Measurements from ENCODE around the gene CNRIP1. TPM values are rescaled to one million over a fixed set of nuclear protein-coding genes. Genes with fewer than 3 reads are reported as not detected.
A peak's percentile ranks its signal among the peaks of the same experiment; 100 is the strongest.
"Not testable (repeated sequence)": the region's sequence is repeated elsewhere in the genome, so short reads cannot be mapped to it uniquely, and the experiment has no call there.

Gene CNRIP1
- total RNA-seq, 2 donors from 2014 or later: not detected

DNA sequence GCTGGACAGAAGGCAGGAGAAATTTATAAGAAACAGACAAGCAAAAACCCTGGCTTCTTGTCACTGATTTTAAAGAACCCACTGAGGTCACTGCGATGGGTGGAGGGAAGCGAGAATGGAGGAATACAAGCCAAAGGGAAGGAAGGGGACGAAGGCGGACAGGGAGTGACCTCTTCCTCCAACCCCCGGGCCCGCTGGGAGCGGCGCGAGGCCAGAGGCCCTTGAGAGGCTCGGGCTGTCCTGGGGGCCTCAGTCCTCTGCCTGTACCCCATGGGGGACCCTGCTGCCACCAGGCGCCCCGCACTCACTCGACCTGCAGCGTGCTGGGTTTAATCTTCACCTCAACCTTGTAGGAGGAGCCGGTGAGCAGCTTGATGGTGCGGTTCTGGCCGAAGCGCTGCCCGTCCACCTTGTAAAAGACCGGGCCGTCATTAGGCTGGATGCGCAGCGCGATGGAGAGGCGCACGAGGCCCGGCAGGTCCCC, 793 bp downstream of the CNRIP1 start:
- ATAC-seq (replicated peaks): no peak
- Mint-ChIP-seq H3K27me3 (peaks cover 33% of the 10 kb centered on the region), H3K4me3 (peak overlapping the region; percentile 67), H3K27ac (no peak overlapping the region), H3K36me3 (ENCODE audit: low read depth) (no peaks in the 10 kb centered on the region), H3K9me3 (no peaks in the 10 kb centered on the region), H3K4me1 (no peaks in the 10 kb centered on the region)

- no peak overlapping the region for H3K27ac Mint-ChIP-seq
- H3K36me3 Mint-ChIP-seq (ENCODE audit: low read depth): no peaks in the 10 kb centered on the region
- peak overlapping the region; percentile 67 for H3K4me3 Mint-ChIP-seq
- H3K4me1 Mint-ChIP-seq: no peaks in the 10 kb centered on the region
- ATAC-seq (replicated peaks): no peak
- H3K27me3 Mint-ChIP-seq: peaks cover 39% of the 10 kb centered on the region
- no peaks in the 10 kb centered on the region for H3K9me3 Mint-ChIP-seq
Measured at GRCh38 chr2:68317971-68318913, 1.5 kb downstream of the CNRIP1 start.

GRCh38 chr2:68316111-68316510, 3.6 kb downstream of the CNRIP1 start:
- H3K27me3 Mint-ChIP-seq: peaks cover 38% of the 10 kb centered on the region
- H3K36me3 Mint-ChIP-seq (ENCODE audit: low read depth): no peaks in the 10 kb centered on the region
- ATAC-seq (replicated peaks): no peak

DNA sequence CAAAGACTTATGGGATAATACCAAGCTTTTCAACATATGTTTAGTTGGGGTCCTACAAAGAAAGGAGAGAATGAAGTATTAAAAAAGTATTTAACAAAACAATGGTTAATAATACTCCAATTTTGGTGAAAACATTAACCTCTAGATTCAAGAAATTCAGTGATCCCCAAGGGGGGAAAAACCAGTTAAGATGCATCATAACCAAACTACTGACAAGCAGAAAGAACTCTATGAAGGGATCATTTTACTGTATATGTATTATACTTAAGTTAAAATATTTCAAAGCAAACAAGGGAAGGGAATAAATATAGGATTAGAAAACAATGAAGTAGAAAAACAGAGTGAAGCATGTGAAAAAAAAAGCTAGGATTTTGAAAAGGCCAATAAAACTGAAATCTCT, 8.7 kb downstream of the CNRIP1 start:
- Mint-ChIP-seq H3K36me3 (ENCODE audit: low read depth) (no peaks in the 10 kb centered on the region), H3K4me3 (no peak overlapping the region), H3K4me1 (no peaks in the 10 kb centered on the region), H3K9me3 (no peaks in the 10 kb centered on the region), H3K27ac (no peak overlapping the region), H3K27me3 (peaks cover 21% of the 10 kb centered on the region)
- no peak for ATAC-seq (replicated peaks)

More at GRCh38 chr2:68316111-68316510, 3.6 kb downstream of the CNRIP1 start:
- H3K9me3 Mint-ChIP-seq: no peaks in the 10 kb centered on the region
- H3K4me1 Mint-ChIP-seq: no peaks in the 10 kb centered on the region
- no peak overlapping the region for H3K4me3 Mint-ChIP-seq
- H3K27ac Mint-ChIP-seq: no peak overlapping the region

- ATAC-seq (replicated peaks): no peak
Measured at GRCh38 chr2:68309426-68309825, 10.3 kb downstream of the CNRIP1 start.

GRCh38 chr2:68303902-68304272, 15.9 kb downstream of the CNRIP1 start:
- not testable (repeated sequence) for H3K4me3 Mint-ChIP-seq; H3K27ac Mint-ChIP-seq; ATAC-seq (replicated peaks); H3K4me1 Mint-ChIP-seq; H3K36me3 Mint-ChIP-seq (ENCODE audit: low read depth); H3K27me3 Mint-ChIP-seq; H3K9me3 Mint-ChIP-seq

More at GRCh38 chr2:68309426-68309825, 10.3 kb downstream of the CNRIP1 start:
- H3K4me1 Mint-ChIP-seq: no peaks in the 10 kb centered on the region
- H3K27ac Mint-ChIP-seq: no peak overlapping the region
- H3K27me3 Mint-ChIP-seq: peaks cover 21% of the 10 kb centered on the region
- H3K9me3 Mint-ChIP-seq: no peaks in the 10 kb centered on the region
- H3K36me3 Mint-ChIP-seq (ENCODE audit: low read depth): no peaks in the 10 kb centered on the region
- H3K4me3 Mint-ChIP-seq: no peak overlapping the region

DNA sequence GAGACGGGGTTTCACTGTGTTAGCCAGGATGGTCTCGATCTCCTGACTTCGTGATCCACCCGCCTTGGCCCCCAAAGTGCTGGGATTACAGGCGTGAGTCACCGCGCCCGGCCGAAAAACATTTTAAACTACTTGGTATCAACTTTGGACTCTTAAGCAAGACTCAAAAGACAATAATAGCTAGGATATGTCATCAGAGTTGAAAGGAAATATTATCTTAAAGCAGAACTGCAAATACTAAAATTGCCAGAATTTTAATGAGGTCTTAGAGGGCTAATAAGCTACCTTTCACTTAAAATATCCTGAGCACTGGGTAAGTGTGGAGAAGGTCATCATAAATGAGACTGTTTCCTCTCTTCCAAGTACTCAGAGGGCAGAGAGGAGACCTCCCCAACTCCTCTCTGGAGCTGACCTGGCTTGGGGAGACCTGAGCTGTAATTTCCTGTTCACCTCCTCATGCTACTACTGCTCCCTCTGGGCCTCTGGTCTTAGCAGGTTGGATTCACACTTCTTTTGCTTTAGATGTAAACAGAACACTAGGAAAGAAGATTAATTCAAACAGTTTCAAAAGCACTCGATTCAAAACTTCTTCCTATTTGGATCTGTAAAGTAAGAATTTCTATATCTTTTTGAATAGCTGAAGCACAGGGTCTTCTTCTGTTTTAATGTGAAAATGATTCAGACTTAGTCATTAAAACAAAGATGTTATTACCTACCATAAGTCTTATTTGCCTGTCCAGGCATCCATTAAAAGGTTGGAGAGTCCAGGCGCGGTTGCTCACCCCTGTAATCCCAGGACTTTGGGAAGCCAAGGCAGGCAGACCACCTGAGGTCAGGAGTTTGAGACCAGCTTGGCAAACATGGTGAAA, 16.5 kb downstream of the CNRIP1 start:
- Mint-ChIP-seq H3K27ac (no peak overlapping the region), H3K4me1 (no peaks in the 10 kb centered on the region), H3K4me3 (no peak overlapping the region), H3K27me3 (peaks cover 10% of the 10 kb centered on the region), H3K36me3 (ENCODE audit: low read depth) (no peaks in the 10 kb centered on the region), H3K9me3 (no peaks in the 10 kb centered on the region)
- ATAC-seq (replicated peaks): no peak

- Mint-ChIP-seq H3K4me3 (no peak overlapping the region), H3K27ac (no peak overlapping the region), H3K27me3 (peaks cover 8% of the 10 kb centered on the region), H3K9me3 (no peaks in the 10 kb centered on the region), H3K4me1 (no peaks in the 10 kb centered on the region), H3K36me3 (ENCODE audit: low read depth) (no peaks in the 10 kb centered on the region)
- ATAC-seq (replicated peaks): no peak
Measured at GRCh38 chr2:68302281-68302875, 17.4 kb downstream of the CNRIP1 start.

DNA sequence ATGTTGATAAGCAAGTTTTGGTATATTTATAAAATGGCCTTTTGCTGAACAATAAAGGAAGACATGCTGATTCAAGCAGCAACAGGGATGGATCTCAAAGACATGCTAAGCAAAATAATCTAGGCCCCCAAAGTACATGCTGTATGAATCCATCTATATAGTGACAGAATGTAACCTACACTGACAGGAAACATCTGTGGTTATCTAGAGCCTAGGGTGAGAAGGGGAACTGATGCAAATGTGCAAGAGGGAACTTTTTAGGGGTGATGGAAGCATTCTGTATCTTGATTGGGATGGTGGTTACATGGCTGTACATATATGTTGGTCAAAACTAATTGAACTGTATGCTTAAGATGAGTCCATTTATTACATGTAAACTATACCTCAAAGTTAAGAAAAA, 24.2 kb downstream of the CNRIP1 start:
- Mint-ChIP-seq H3K9me3 (no peaks in the 10 kb centered on the region), H3K27me3 (peaks cover 7% of the 10 kb centered on the region), H3K36me3 (ENCODE audit: low read depth) (no peaks in the 10 kb centered on the region), H3K4me3 (no peak overlapping the region), H3K27ac (no peak overlapping the region), H3K4me1 (no peaks in the 10 kb centered on the region)
- ATAC-seq (replicated peaks): no peak

GRCh38 chr2:68294913-68295312, 24.8 kb downstream of the CNRIP1 start:
- Mint-ChIP-seq H3K27me3 (peaks cover 10% of the 10 kb centered on the region), H3K4me3 (no peak overlapping the region), H3K27ac (no peak overlapping the region), H3K9me3 (no peaks in the 10 kb centered on the region), H3K4me1 (no peaks in the 10 kb centered on the region), H3K36me3 (ENCODE audit: low read depth) (no peaks in the 10 kb centered on the region)
- ATAC-seq (replicated peaks): no peak

GRCh38 chr2:68294187-68294586, 25.6 kb downstream of the CNRIP1 start:
- H3K4me3 Mint-ChIP-seq: no peak overlapping the region
- H3K4me1 Mint-ChIP-seq: no peaks in the 10 kb centered on the region
- H3K36me3 Mint-ChIP-seq (ENCODE audit: low read depth): no peaks in the 10 kb centered on the region
- H3K27me3 Mint-ChIP-seq: peaks cover 10% of the 10 kb centered on the region
- no peak overlapping the region for H3K27ac Mint-ChIP-seq
- no peaks in the 10 kb centered on the region for H3K9me3 Mint-ChIP-seq
- no peak for ATAC-seq (replicated peaks)

DNA sequence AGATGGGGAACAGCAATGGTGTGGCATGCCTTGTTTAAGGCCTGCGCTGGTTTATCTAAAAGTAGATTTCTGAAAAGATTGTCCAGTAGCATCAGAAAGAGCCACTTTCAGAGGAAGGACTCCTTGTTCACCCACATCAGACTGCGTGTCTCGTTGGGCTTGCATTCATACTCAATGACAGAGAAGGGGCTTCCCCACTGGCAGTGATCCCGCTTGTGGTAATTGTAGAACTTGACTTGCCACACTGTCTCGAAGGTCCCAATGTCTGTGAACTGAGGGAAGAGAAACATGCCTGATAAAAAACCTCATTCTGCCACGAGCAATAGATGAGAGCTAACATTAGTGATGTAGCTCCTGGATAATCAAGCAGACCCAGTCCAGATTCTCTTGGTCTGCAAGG, 26.0 kb downstream of the CNRIP1 start:
- no peaks in the 10 kb centered on the region for H3K36me3 Mint-ChIP-seq (ENCODE audit: low read depth)
- no peaks in the 10 kb centered on the region for H3K4me1 Mint-ChIP-seq
- no peak overlapping the region for H3K4me3 Mint-ChIP-seq
- H3K27ac Mint-ChIP-seq: no peak overlapping the region
- no peak for ATAC-seq (replicated peaks)
- peaks cover 10% of the 10 kb centered on the region for H3K27me3 Mint-ChIP-seq
- H3K9me3 Mint-ChIP-seq: no peaks in the 10 kb centered on the region

GRCh38 chr2:68293024-68293423, 26.7 kb downstream of the CNRIP1 start:
- Mint-ChIP-seq H3K36me3 (ENCODE audit: low read depth) (no peaks in the 10 kb centered on the region), H3K9me3 (no peaks in the 10 kb centered on the region), H3K27ac (no peak overlapping the region), H3K27me3 (peaks cover 13% of the 10 kb centered on the region), H3K4me3 (no peak overlapping the region), H3K4me1 (no peaks in the 10 kb centered on the region)
- ATAC-seq (replicated peaks): no peak

- Mint-ChIP-seq H3K4me3 (no peak overlapping the region), H3K36me3 (ENCODE audit: low read depth) (no peaks in the 10 kb centered on the region), H3K4me1 (no peaks in the 10 kb centered on the region), H3K27me3 (peaks cover 15% of the 10 kb centered on the region), H3K9me3 (no peaks in the 10 kb centered on the region), H3K27ac (no peak overlapping the region)
- no peak for ATAC-seq (replicated peaks)
Measured at GRCh38 chr2:68292108-68292710, 27.5 kb downstream of the CNRIP1 start.

Measured in activated T-helper 17 cell treated with anti-CD3 and anti-CD28 coated beads, Interleukin-2, amount 50 U/mL, for 72 hours (primary cell).